HG02610 (cell line): ENCODE measurements around the gene COPZ2.
"Not testable (repeated sequence)": the region's sequence is repeated elsewhere in the genome, so short reads cannot be mapped to it uniquely, and the experiment has no call there.

Source experiments
- ATAC-seq: cut with Tn5 transposase; IDR thresholded peaks from one replicate; pipeline ENCODE4 v1.9.1; 2021; ENCODE audit warnings: mild to moderate bottlenecking, moderate library complexity; ENCODE audit not compliant: unreplicated experiment

The COPZ2 gene

GRCh38 chr17:47988445-47988844 is 49.2 kb downstream of the COPZ2 start:
- not testable (repeated sequence) for ATAC-seq

GRCh38 chr17:47987240-47987835 is 50.3 kb downstream of the COPZ2 start:
- no peak for ATAC-seq

DNA sequence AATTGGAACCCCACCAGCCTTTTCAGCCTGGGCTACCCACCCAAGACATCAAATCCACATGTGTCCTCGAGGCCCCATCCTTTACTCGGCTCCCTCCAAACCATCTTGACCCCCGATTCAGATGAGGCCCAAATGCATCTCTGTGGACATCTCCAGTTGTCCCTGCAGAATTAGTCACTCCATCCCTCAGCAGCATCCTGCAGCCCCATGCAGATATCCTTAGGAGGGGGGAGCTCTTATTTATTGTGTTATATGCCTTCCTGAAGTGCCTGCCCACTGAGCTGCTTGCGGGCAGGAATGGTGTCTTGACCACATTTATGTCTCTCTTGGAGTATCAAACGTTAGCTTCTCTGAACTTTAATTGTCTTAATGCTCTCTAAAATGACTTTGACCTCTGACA is 51.1 kb downstream of the COPZ2 start:
- ATAC-seq, result no peak

- no peak for ATAC-seq
Observed at GRCh38 chr17:47983492-47984223, 53.9 kb downstream of the COPZ2 start.

DNA sequence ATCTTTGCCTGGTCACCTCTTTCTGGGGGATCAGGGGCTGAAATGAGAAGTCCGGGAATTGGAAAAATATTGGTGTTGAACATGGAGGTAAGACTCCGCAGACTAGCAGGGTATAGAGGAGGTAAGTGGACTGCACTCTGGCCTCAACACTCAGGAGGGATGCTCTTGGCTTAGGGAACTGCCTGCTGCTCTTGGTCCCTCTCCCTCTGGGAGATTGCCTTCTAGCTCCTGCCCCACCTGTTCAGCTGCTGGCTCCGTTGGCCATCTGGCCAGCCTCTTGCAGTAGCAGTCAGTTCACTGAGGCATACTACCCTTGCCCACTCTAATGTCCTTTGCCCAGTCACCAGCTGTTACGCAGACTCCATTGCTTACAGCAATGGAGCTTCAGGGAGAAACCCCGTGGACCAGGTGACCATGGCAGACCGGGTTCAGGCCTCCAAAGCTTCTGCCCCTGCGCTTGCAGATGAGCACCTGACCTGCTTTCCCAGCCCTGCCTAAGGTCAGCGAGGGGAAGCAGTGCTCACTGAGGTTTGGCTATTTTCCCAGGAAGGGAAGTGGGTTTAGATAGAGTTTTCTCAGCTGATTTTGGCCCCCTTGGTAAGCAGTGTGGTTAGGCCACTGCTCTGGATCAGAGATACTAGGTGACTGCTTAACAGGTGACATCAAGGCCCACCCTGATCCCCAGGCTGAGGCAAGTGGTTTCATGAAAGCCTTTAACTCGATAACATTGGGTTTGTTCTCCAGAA is 54.8 kb downstream of the COPZ2 start:
- ATAC-seq, result no peak

- no peak for ATAC-seq
Observed at GRCh38 chr17:47982091-47982617, 55.4 kb downstream of the COPZ2 start.

- no peak for ATAC-seq
Observed at GRCh38 chr17:47981462-47981861, 56.1 kb downstream of the COPZ2 start.

GRCh38 chr17:47980541-47980940 is 57.1 kb downstream of the COPZ2 start:
- ATAC-seq, result no peak

- no peak for ATAC-seq
Observed at GRCh38 chr17:47978324-47978723, 59.3 kb downstream of the COPZ2 start.
